Liver (tissue), 9 donors: Measurements from ENCODE around the gene HSD17B11. TPM values are rescaled to one million over a fixed set of nuclear protein-coding genes. Genes with fewer than 3 reads are reported as not detected.
"Not testable (repeated sequence)": the region's sequence is repeated elsewhere in the genome, so short reads cannot be mapped to it uniquely, and the experiment has no call there.

ENCODE experiments used
- DNase-seq: peaks from one replicate; pipeline ENCODE4 v3.0.0-alpha.2; 2017; ENCODE audit warnings: low spot score
- H3K27ac ChIP-seq, 2 donors: one replicate each; pipeline ENCODE4 v1.7.0; 2013; ENCODE audit warnings: inconsistent platforms in 2 of 2, low read length in 2 of 2, control low read depth in 1 of 2, low read depth in 1 of 2, mild to moderate bottlenecking in 1 of 2
- H3K27me3 ChIP-seq, 4 donors: one replicate each; pipeline versions ENCODE4 v1.6.1 to v1.7.0; 2013; ENCODE audit warnings: low read length in 3 of 4, inconsistent platforms in 1 of 4, mild to moderate bottlenecking in 1 of 4, moderate library complexity in 1 of 4; ENCODE audit not compliant: control insufficient read depth in 4 of 4, insufficient read depth in 4 of 4
- H3K36me3 ChIP-seq, 4 donors: one replicate each; pipeline versions ENCODE4 v1.6.1 to v1.7.0; 2013; ENCODE audit warnings: low read length in 3 of 4, mild to moderate bottlenecking in 3 of 4, low read depth in 1 of 4, moderate library complexity in 1 of 4; ENCODE audit not compliant: control insufficient read depth in 4 of 4, insufficient read depth in 3 of 4
- H3K4me1 ChIP-seq, 4 donors: one replicate each; pipeline versions ENCODE4 v1.6.1 to v1.7.0; 2013; ENCODE audit warnings: low read length in 3 of 4, mild to moderate bottlenecking in 3 of 4, moderate library complexity in 1 of 4; ENCODE audit not compliant: control insufficient read depth in 4 of 4, insufficient read depth in 4 of 4
- H3K4me3 ChIP-seq, 3 donors: one replicate each; pipeline versions ENCODE4 v1.6.1 to v1.7.0; 2013; ENCODE audit warnings: low read length in 3 of 3, control low read depth in 1 of 3, low read depth in 1 of 3, mild to moderate bottlenecking in 1 of 3
- H3K9ac ChIP-seq, 2 donors: one replicate each; pipeline ENCODE4 v1.7.0; 2013; ENCODE audit warnings: low read length in 2 of 2, mild to moderate bottlenecking in 2 of 2, moderate library complexity in 2 of 2, control low read depth in 1 of 2, low read depth in 1 of 2
- H3K9me3 ChIP-seq, 4 donors: one replicate each; pipeline versions ENCODE4 v1.6.1 to v1.7.0; 2013; ENCODE audit warnings: low read length in 3 of 4; ENCODE audit not compliant: control insufficient read depth in 4 of 4
- CTCF ChIP-seq: fragments of 150-350 bp; IDR thresholded peaks from 2 replicates; pipeline ENCODE4 v1.5.1; 2017; ENCODE audit warnings: improper control_type of control experiment, low read depth, low read length; ENCODE audit not compliant: missing input control
- EGR1 ChIP-seq, 2 donors: IDR thresholded peaks; 2 replicates each; pipeline ENCODE4 v1.6.1; 2016 to 2018; ENCODE audit warnings: antibody characterized with exemption in 2 of 2, low read depth in 2 of 2
- FOXA1 ChIP-seq: IDR thresholded peaks from 2 replicates; pipeline ENCODE4 v1.6.1; 2016; ENCODE audit warnings: antibody characterized with exemption
- GABPA ChIP-seq, 2 donors: IDR thresholded peaks in 1 of 2; conservative IDR thresholded peaks in 1 of 2; 2 replicates each; pipeline ENCODE4 v1.6.1; 2016; ENCODE audit warnings: antibody characterized with exemption in 2 of 2, mild to moderate bottlenecking in 1 of 2, moderate library complexity in 1 of 2
- HNF4A ChIP-seq, 2 donors: conservative IDR thresholded peaks; 2 replicates each; pipeline ENCODE4 v1.6.1; 2016; ENCODE audit warnings: antibody characterized with exemption in 2 of 2, mild to moderate bottlenecking in 2 of 2
- JUND ChIP-seq, 2 donors: IDR thresholded peaks; 2 replicates each; pipeline ENCODE4 v1.6.1; 2016; ENCODE audit warnings: antibody characterized with exemption in 2 of 2
- MAX ChIP-seq: IDR thresholded peaks from 2 replicates; pipeline ENCODE4 v1.6.1; 2016; ENCODE audit warnings: antibody characterized with exemption
- NR2F2 ChIP-seq: IDR thresholded peaks from 2 replicates; pipeline ENCODE4 v1.6.1; 2016; ENCODE audit warnings: antibody characterized with exemption
- RXRA ChIP-seq, 2 donors: IDR thresholded peaks; 2 replicates each; pipeline ENCODE4 v1.6.1; 2017 to 2018; ENCODE audit warnings: antibody characterized with exemption in 2 of 2, mild to moderate bottlenecking in 1 of 2
- TAF1 ChIP-seq: conservative IDR thresholded peaks from 2 replicates; pipeline ENCODE4 v1.6.1; 2016; ENCODE audit warnings: antibody characterized with exemption, mild to moderate bottlenecking
- YY1 ChIP-seq: IDR thresholded peaks from 2 replicates; pipeline ENCODE4 v1.6.1; 2016; ENCODE audit warnings: antibody characterized with exemption, mild to moderate bottlenecking
- ZBTB33 ChIP-seq: IDR thresholded peaks from 2 replicates; pipeline ENCODE4 v1.6.1; 2016; ENCODE audit warnings: antibody characterized with exemption
- WGBS: extraction: QIAGEN DNeasy Blood & Tissue Kit; methylation state at CpG from one replicate; pipeline ENCODE4 v1.1.7; 2013; 5-methylcytosine and 5-hydroxymethylcytosine counted together
- polyA plus RNA-seq, 2 donors: library from polyadenylated mRNA; stranded (reverse) in 1 of 2; unstranded in 1 of 2; fragments of 200-250 nt in 1 of 2; fragments of >200 nt in 1 of 2; fragmentation: Nextera tagmentation in 1 of 2; extraction: Ambion mirVana in 1 of 2; gene quantifications; one replicate each; pipeline versions ENCODE4 v1.2.1 to v1.2.3, GENCODE V29; 2013 to 2015
- total RNA-seq, 2 donors: library from RNA; depleted of rRNA; stranded (reverse); fragments of >200 nt; gene quantifications; one replicate each; pipeline ENCODE4 v1.2.3, GENCODE V29; 2014
- TF ChIP-seq, protein P1 (sequence below): IDR thresholded peaks from 2 replicates; pipeline ENCODE4 v1.6.1; 2016; ENCODE audit warnings: antibody characterized with exemption, mild to moderate bottlenecking
- TF ChIP-seq, protein P2 (sequence below): IDR thresholded peaks from 2 replicates; pipeline ENCODE4 v1.6.1; 2016; ENCODE audit warnings: antibody characterized with exemption
- donor health status: healthy.
- donor health status: healthy.
- donor health status: healthy.
- donor health status: healthy.
- donor health status: healthy.

Gene HSD17B11
- total and polyA plus RNA-seq, 4 donors, result 94.8 to 133 (median 115) TPM

GRCh38 chr4:87390055-87390454, 933 bp downstream of the HSD17B11 start:
- not testable (repeated sequence) for H3K36me3 ChIP-seq, DNase-seq, H3K9me3 ChIP-seq, H3K27me3 ChIP-seq
- H3K9ac ChIP-seq, result peak overlapping the region; percentile 84 to 99
- peak; percentile 95 for TF ChIP-seq YY1
- peak overlapping the region; percentile 64 to 96 (median 79) for H3K4me3 ChIP-seq
- peak overlapping the region; percentile 80 to 95 for H3K27ac ChIP-seq
- H3K4me1 ChIP-seq, result peaks cover 3 to 36% (median 19%) of the 10 kb centered on the region in 4 donors
- WGBS, result 23% methylated on average over 20 of the region's 20 CpGs

DNA sequence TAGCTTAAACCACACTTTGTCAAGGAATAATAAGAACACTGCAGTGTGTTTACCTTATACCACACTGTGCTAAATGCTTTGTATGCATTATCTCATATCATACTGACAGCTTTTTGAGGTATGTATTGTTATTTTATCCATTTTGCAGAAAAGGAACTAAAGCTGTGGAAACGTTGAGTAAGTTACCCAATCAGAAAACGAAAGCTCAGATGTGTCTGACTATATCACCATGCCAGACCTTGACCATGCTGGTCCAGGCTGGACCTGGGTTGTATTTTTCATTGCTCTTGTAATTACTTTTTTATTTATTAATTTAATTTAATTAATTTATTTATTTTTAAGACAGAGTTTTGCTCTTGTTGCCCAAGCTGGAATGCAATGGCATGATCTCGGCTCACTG, 2.1 kb downstream of the HSD17B11 start:
- TF ChIP-seq FOXA1 (no peak), CTCF (no peak), RXRA (IDR thresholded peaks at IDR 0.05) (no peak), HNF4A (conservative IDR thresholded peaks at IDR 0.05) (no peak), MAX (no peak), ZBTB33 (no peak), EGR1 (IDR thresholded peaks at IDR 0.05; ENCODE audit: low read depth in 2 of 2) (no peak), GABPA (IDR thresholded peaks at IDR 0.05 in 1 of 2, conservative IDR thresholded peaks at IDR 0.05 in 1 of 2) (no peak), NR2F2 (no peak), YY1 (no peak), TAF1 (no peak), JUND (IDR thresholded peaks at IDR 0.05) (no peak)
- TF ChIP-seq, protein P1, sequence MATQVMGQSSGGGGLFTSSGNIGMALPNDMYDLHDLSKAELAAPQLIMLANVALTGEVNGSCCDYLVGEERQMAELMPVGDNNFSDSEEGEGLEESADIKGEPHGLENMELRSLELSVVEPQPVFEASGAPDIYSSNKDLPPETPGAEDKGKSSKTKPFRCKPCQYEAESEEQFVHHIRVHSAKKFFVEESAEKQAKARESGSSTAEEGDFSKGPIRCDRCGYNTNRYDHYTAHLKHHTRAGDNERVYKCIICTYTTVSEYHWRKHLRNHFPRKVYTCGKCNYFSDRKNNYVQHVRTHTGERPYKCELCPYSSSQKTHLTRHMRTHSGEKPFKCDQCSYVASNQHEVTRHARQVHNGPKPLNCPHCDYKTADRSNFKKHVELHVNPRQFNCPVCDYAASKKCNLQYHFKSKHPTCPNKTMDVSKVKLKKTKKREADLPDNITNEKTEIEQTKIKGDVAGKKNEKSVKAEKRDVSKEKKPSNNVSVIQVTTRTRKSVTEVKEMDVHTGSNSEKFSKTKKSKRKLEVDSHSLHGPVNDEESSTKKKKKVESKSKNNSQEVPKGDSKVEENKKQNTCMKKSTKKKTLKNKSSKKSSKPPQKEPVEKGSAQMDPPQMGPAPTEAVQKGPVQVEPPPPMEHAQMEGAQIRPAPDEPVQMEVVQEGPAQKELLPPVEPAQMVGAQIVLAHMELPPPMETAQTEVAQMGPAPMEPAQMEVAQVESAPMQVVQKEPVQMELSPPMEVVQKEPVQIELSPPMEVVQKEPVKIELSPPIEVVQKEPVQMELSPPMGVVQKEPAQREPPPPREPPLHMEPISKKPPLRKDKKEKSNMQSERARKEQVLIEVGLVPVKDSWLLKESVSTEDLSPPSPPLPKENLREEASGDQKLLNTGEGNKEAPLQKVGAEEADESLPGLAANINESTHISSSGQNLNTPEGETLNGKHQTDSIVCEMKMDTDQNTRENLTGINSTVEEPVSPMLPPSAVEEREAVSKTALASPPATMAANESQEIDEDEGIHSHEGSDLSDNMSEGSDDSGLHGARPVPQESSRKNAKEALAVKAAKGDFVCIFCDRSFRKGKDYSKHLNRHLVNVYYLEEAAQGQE, result no peak
- TF ChIP-seq, protein P2, sequence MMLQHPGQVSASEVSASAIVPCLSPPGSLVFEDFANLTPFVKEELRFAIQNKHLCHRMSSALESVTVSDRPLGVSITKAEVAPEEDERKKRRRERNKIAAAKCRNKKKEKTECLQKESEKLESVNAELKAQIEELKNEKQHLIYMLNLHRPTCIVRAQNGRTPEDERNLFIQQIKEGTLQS, result no peak
- no peaks in the 10 kb centered on the region for H3K27me3 ChIP-seq
- DNase-seq, result no peak
- H3K4me1 ChIP-seq, result peaks cover 3 to 39% (median 20%) of the 10 kb centered on the region in 4 donors
- no peaks in the 10 kb centered on the region for H3K36me3 ChIP-seq
- no peaks in the 10 kb centered on the region for H3K9me3 ChIP-seq
- peak overlapping the region in 1 of 2 donors; percentile 80 for H3K27ac ChIP-seq
- 20% methylated on average over 3 of the region's 3 CpGs for WGBS
- H3K4me3 ChIP-seq, result peak overlapping the region in 2 of 3 donors; percentile 44 to 79
- peak overlapping the region in 1 of 2 donors; percentile 8 for H3K9ac ChIP-seq
